Upper lobe of right lung (tissue), 1 donor: ENCODE data around the gene ESF1. TPM values are rescaled to one million over a fixed set of nuclear protein-coding genes. Genes with fewer than 3 reads are reported as not detected.

Source experiments
- ATAC-seq: fragments of 200-7000 bp; cut with Tn5 transposase; one replicate; pipeline ENCODE4 v1.9.1; 2020; ENCODE audit warnings: mild to moderate bottlenecking, moderate library complexity
- DNase-seq: peaks from one replicate; pipeline ENCODE4 v3.0.0-alpha.2; 2020
- H3K27ac ChIP-seq: fragments of 200-600 bp; one replicate; pipeline ENCODE4 v1.8.0; 2022
- H3K27me3 ChIP-seq: fragments of 200-600 bp; one replicate; pipeline ENCODE4 v1.8.0; 2022; ENCODE audit warnings: mild to moderate bottlenecking
- H3K36me3 ChIP-seq: fragments of 200-600 bp; one replicate; pipeline ENCODE4 v1.8.0; 2022
- H3K4me1 ChIP-seq: fragments of 200-600 bp; one replicate; pipeline ENCODE4 v1.8.0; 2022
- H3K4me3 ChIP-seq: fragments of 200-600 bp; one replicate; pipeline ENCODE4 v1.8.0; 2022; ENCODE audit warnings: mild to moderate bottlenecking
- H3K9me3 ChIP-seq: fragments of 200-600 bp; one replicate; pipeline ENCODE4 v1.8.0; 2022
- intact Hi-C: fragments of 100-400 bp; cut with DNase I; formaldehyde crosslinking; loops from one replicate; pipeline ENCODE4 v1.11.0; 2022
- total RNA-seq: library from RNA; stranded (reverse); fragmentation: NEBNext Ultra II Directional; extraction: Animal tissue kit (Norgen Biotek cat#: 25700); gene quantifications from one replicate; pipeline ENCODE4 v1.2.1, GENCODE V29; 2021
- TF ChIP-seq, protein P1 (sequence below): fragments of 200-600 bp; IDR thresholded peaks from one replicate; pipeline ENCODE4 v1.8.0; 2022; ENCODE audit warnings: antibody characterized with exemption
- donor health status: DM: no; HTN: yes; CAD: no; lungs with severe emphysema.

The ESF1 gene
- total RNA-seq, 1 donor from 2014 or later = 15.1 TPM

GRCh38 chr20:13694420-13695150 lies 90.1 kb downstream of the ESF1 start:
- Histone ChIP-seq H3K4me3 (no peak overlapping the region), H3K27me3 (no peaks in the 10 kb centered on the region), H3K36me3 (no peaks in the 10 kb centered on the region), H3K4me1 (no peaks in the 10 kb centered on the region), H3K9me3 (no peaks in the 10 kb centered on the region), H3K27ac (no peak overlapping the region)
- ATAC-seq = no peak
- intact Hi-C loops = no loop called here
- DNase-seq = no peak
- TF ChIP-seq, protein P1, sequence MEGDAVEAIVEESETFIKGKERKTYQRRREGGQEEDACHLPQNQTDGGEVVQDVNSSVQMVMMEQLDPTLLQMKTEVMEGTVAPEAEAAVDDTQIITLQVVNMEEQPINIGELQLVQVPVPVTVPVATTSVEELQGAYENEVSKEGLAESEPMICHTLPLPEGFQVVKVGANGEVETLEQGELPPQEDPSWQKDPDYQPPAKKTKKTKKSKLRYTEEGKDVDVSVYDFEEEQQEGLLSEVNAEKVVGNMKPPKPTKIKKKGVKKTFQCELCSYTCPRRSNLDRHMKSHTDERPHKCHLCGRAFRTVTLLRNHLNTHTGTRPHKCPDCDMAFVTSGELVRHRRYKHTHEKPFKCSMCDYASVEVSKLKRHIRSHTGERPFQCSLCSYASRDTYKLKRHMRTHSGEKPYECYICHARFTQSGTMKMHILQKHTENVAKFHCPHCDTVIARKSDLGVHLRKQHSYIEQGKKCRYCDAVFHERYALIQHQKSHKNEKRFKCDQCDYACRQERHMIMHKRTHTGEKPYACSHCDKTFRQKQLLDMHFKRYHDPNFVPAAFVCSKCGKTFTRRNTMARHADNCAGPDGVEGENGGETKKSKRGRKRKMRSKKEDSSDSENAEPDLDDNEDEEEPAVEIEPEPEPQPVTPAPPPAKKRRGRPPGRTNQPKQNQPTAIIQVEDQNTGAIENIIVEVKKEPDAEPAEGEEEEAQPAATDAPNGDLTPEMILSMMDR = no peak

- H3K27me3 ChIP-seq = no peaks in the 10 kb centered on the region
- intact Hi-C loops = no loop called here
- H3K27ac ChIP-seq = no peak overlapping the region
- no peak overlapping the region for H3K4me3 ChIP-seq
- no peaks in the 10 kb centered on the region for H3K36me3 ChIP-seq
- ATAC-seq = no peak
- H3K9me3 ChIP-seq = no peaks in the 10 kb centered on the region
- H3K4me1 ChIP-seq = no peaks in the 10 kb centered on the region
- TF ChIP-seq, protein P1 = no peak
- DNase-seq = no peak
These were observed 91.7 kb downstream of the ESF1 start for GRCh38 chr20:13692802-13693736.

- Histone ChIP-seq H3K27ac (no peak overlapping the region), H3K36me3 (no peaks in the 10 kb centered on the region), H3K27me3 (no peaks in the 10 kb centered on the region), H3K4me3 (no peak overlapping the region), H3K9me3 (no peaks in the 10 kb centered on the region), H3K4me1 (no peaks in the 10 kb centered on the region)
- TF ChIP-seq, protein P1 = no peak
- intact Hi-C loops = no loop called here
- no peak for ATAC-seq
- DNase-seq = no peak
These were observed 93.8 kb downstream of the ESF1 start for GRCh38 chr20:13690943-13691342.

DNA sequence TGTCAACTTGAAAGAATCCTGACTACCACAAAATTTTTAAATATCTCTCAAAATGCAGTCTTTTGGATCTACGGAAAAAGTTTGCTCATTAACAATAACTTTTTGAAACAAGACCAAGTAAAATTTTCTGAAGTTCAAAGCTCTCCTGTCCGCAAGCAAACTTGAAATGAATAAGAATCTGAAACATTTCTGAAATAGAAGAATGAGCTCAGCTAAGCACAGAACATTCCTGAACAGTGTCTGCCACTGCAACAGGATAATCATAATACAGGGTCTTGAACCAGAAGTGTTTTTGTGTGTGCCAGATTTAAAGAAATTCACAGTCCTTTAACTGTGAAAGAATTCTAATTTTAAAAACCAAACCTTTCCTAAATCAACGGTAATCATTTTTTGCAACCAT lies 96.9 kb downstream of the ESF1 start:
- no peak for DNase-seq
- Histone ChIP-seq H3K27me3 (no peaks in the 10 kb centered on the region), H3K27ac (no peak overlapping the region)

DNA sequence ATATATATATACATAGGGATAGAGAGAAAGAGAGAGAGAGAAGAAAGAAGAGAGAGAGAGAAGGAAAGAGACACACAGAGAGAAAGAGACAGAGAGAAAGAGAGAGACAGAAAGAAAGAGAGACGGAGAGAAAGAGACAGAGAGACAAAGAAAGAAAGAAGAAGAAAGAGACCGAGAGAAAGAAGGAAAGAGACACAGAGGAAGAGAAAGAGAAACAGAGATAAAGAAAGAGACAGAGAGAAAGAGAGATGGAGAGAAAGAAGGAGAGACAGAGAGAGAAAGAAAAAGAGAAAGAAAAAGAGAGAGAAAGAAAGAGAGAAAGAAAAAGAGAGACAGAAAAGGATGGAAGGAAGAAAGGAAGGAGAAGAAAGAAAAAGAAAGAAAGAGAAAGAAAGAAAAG lies 99.1 kb downstream of the ESF1 start:
- no peak for ATAC-seq
- H3K4me3 ChIP-seq = no peak overlapping the region
- H3K4me1 ChIP-seq = no peaks in the 10 kb centered on the region
- H3K27ac ChIP-seq = no peak overlapping the region
- H3K9me3 ChIP-seq = no peaks in the 10 kb centered on the region
- no peaks in the 10 kb centered on the region for H3K36me3 ChIP-seq
- DNase-seq = no peak
- intact Hi-C loops = no loop called here
- TF ChIP-seq, protein P1 = no peak
- H3K27me3 ChIP-seq = no peaks in the 10 kb centered on the region

More for the DNA sequence above, 96.9 kb downstream of the ESF1 start:
- no peaks in the 10 kb centered on the region for H3K9me3 ChIP-seq
- H3K4me1 ChIP-seq = no peaks in the 10 kb centered on the region
- intact Hi-C loops = no loop called here
- no peaks in the 10 kb centered on the region for H3K36me3 ChIP-seq
- no peak overlapping the region for H3K4me3 ChIP-seq
- TF ChIP-seq, protein P1 = no peak
- ATAC-seq = no peak
